Parathyroid adenoma (tissue), 2 donors: Measurements from ENCODE around the gene ZBTB4.

Source experiments
- H2AFZ ChIP-seq: fragments of 300-600 bp; sonication (generic); one replicate; pipeline ENCODE4 v1.7.0; 2017; ENCODE audit warnings: antibody characterized with exemption, mild to moderate bottlenecking
- H3K27ac ChIP-seq: fragments of 300-600 bp; sonication (generic); one replicate; pipeline ENCODE4 v1.7.0; 2017
- H3K27me3 ChIP-seq: fragments of 300-600 bp; sonication (generic); one replicate; pipeline ENCODE4 v1.7.0; 2017; ENCODE audit warnings: low read length; ENCODE audit not compliant: control insufficient read depth, insufficient read depth
- H3K36me3 ChIP-seq: fragments of 300-600 bp; sonication (generic); one replicate; pipeline ENCODE4 v1.7.0; 2017; ENCODE audit warnings: low read length; ENCODE audit not compliant: control insufficient read depth, insufficient read depth
- H3K4me1 ChIP-seq: fragments of 300-600 bp; sonication (generic); one replicate; pipeline ENCODE4 v1.7.0; 2017; ENCODE audit warnings: control low read depth
- H3K4me2 ChIP-seq: fragments of 300-600 bp; sonication (generic); one replicate; pipeline ENCODE4 v1.7.0; 2017; ENCODE audit warnings: low read length
- H3K4me3 ChIP-seq: fragments of 300-600 bp; sonication (generic); one replicate; pipeline ENCODE4 v1.7.0; 2017; ENCODE audit warnings: low read depth, low read length
- H3K79me2 ChIP-seq: fragments of 300-600 bp; sonication (generic); one replicate; pipeline ENCODE4 v1.7.0; 2017; ENCODE audit warnings: control low read depth
- H3K9ac ChIP-seq: fragments of 300-600 bp; sonication (generic); one replicate; pipeline ENCODE4 v1.7.0; 2017; ENCODE audit warnings: mild to moderate bottlenecking
- H3K9me3 ChIP-seq: fragments of 300-600 bp; sonication (generic); one replicate; pipeline ENCODE4 v1.7.0; 2017; ENCODE audit warnings: low read length; ENCODE audit not compliant: control insufficient read depth
- TF ChIP-seq, protein P1 (sequence below): fragments of 300-600 bp; sonication (generic); IDR thresholded peaks from one replicate; pipeline ENCODE4 v1.7.0; 2017; ENCODE audit warnings: antibody characterized with exemption, mild to moderate bottlenecking
- donor health status: primary hyperparathyroidism.

The ZBTB4 gene

DNA sequence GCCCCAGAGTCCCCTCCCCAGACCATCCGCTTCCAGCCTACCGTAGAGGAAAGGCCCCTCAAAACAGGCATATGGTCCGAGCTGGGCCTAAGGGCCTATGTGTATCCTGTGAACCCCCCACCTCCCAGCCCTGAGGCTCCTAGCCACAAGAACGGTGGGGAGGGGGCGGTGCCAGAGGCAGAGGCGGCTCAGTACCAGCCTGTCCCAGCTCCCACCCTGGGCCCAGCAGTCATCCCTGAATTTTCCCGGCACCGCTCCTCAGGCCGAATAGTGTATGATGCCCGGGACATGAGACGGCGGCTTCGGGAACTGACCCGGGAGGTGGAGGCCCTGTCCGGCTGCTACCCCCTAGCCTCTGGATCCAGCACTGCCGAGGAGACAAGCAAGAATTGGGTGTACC lies 58.2 kb downstream of the ZBTB4 start:
- Histone ChIP-seq H3K4me1 (no peaks in the 10 kb centered on the region), H3K27me3 (no peaks in the 10 kb centered on the region), H3K79me2 (no peaks in the 10 kb centered on the region), H3K36me3 (no peaks in the 10 kb centered on the region), H3K4me3 (no peak overlapping the region), H2AFZ (no peak overlapping the region), H3K27ac (no peak overlapping the region), H3K4me2 (no peak overlapping the region), H3K9ac (no peak overlapping the region), H3K9me3 (no peaks in the 10 kb centered on the region)
- TF ChIP-seq, protein P1, sequence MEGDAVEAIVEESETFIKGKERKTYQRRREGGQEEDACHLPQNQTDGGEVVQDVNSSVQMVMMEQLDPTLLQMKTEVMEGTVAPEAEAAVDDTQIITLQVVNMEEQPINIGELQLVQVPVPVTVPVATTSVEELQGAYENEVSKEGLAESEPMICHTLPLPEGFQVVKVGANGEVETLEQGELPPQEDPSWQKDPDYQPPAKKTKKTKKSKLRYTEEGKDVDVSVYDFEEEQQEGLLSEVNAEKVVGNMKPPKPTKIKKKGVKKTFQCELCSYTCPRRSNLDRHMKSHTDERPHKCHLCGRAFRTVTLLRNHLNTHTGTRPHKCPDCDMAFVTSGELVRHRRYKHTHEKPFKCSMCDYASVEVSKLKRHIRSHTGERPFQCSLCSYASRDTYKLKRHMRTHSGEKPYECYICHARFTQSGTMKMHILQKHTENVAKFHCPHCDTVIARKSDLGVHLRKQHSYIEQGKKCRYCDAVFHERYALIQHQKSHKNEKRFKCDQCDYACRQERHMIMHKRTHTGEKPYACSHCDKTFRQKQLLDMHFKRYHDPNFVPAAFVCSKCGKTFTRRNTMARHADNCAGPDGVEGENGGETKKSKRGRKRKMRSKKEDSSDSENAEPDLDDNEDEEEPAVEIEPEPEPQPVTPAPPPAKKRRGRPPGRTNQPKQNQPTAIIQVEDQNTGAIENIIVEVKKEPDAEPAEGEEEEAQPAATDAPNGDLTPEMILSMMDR: no peak

GRCh38 chr17:7419819-7420610 lies 59.4 kb downstream of the ZBTB4 start, which contains the start of gene SPEM1:
SPEM1 (plus strand) TSS chr17:7420324; CDS start chr17:7420385, 61 bp downstream.
- Histone ChIP-seq H2AFZ (no peak within 1 kb of the TSS), H3K4me3 (no peak within 1 kb of the TSS), H3K79me2 (no peaks in the 10 kb centered on the region), H3K4me2 (no peak within 1 kb of the TSS), H3K36me3 (no peaks in the 10 kb centered on the region), H3K27me3 (no peaks in the 10 kb centered on the region), H3K4me1 (no peaks in the 10 kb centered on the region), H3K9ac (no peak within 1 kb of the TSS), H3K27ac (no peak within 1 kb of the TSS), H3K9me3 (no peaks in the 10 kb centered on the region)
- TF ChIP-seq, protein P1: no peak

- H3K9ac ChIP-seq: no peak overlapping the region
- no peaks in the 10 kb centered on the region for H3K4me1 ChIP-seq
- no peak overlapping the region for H3K4me3 ChIP-seq
- H2AFZ ChIP-seq: no peak overlapping the region
- no peaks in the 10 kb centered on the region for H3K9me3 ChIP-seq
- no peaks in the 10 kb centered on the region for H3K79me2 ChIP-seq
- no peaks in the 10 kb centered on the region for H3K27me3 ChIP-seq
- no peak overlapping the region for H3K4me2 ChIP-seq
- H3K36me3 ChIP-seq: no peaks in the 10 kb centered on the region
- no peak overlapping the region for H3K27ac ChIP-seq
- TF ChIP-seq, protein P1: no peak
Measured at GRCh38 chr17:7418472-7419152, 60.8 kb downstream of the ZBTB4 start.

- Histone ChIP-seq H3K27me3 (no peaks in the 10 kb centered on the region), H3K9me3 (no peaks in the 10 kb centered on the region), H3K27ac (no peak overlapping the region), H2AFZ (no peak overlapping the region), H3K9ac (no peak overlapping the region), H3K79me2 (no peaks in the 10 kb centered on the region), H3K4me1 (no peaks in the 10 kb centered on the region), H3K4me3 (no peak overlapping the region), H3K36me3 (no peaks in the 10 kb centered on the region), H3K4me2 (no peak overlapping the region)
- TF ChIP-seq, protein P1: no peak
Measured at GRCh38 chr17:7417056-7417655, 62.3 kb downstream of the ZBTB4 start.
